Aorta (tissue), 5 donors: ENCODE measurements around the gene MR1. TPM values are rescaled to one million over a fixed set of nuclear protein-coding genes. Genes with fewer than 3 reads are reported as not detected.
"Not testable (repeated sequence)": the region's sequence is repeated elsewhere in the genome, so short reads cannot be mapped to it uniquely, and the experiment has no call there.

Experiments used
- ATAC-seq: fragments of 200-7000 bp; cut with Tn5 transposase; one replicate; pipeline ENCODE4 v1.9.1; 2022; ENCODE audit warnings: moderate library complexity; ENCODE audit not compliant: low FRiP score
- DNase-seq, 2 donors: peaks; one replicate each; pipeline ENCODE4 v3.0.0-alpha.2; 2020
- H3K27ac ChIP-seq, 2 donors: one replicate each; pipeline ENCODE4 v1.5.1; 2013; ENCODE audit warnings: low read length in 2 of 2, mild to moderate bottlenecking in 2 of 2, moderate library complexity in 2 of 2, control low read depth in 1 of 2, inconsistent platforms in 1 of 2, low read depth in 1 of 2
- H3K27me3 ChIP-seq, 2 donors: one replicate each; pipeline ENCODE4 v1.6.1; 2013; ENCODE audit warnings: control low read depth in 1 of 2, low read length in 1 of 2, mild to moderate bottlenecking in 1 of 2, moderate library complexity in 1 of 2; ENCODE audit not compliant: insufficient read depth in 2 of 2, control insufficient read depth in 1 of 2
- H3K36me3 ChIP-seq, 2 donors: one replicate each; pipeline ENCODE4 v1.6.1; 2013; ENCODE audit warnings: control low read depth in 1 of 2, low read length in 1 of 2, mild to moderate bottlenecking in 1 of 2; ENCODE audit not compliant: insufficient read depth in 2 of 2, control insufficient read depth in 1 of 2
- H3K4me1 ChIP-seq, 2 donors: one replicate each; pipeline ENCODE4 v1.6.1; 2013; ENCODE audit warnings: low read length in 2 of 2, control low read depth in 1 of 2, mild to moderate bottlenecking in 1 of 2, moderate library complexity in 1 of 2; ENCODE audit not compliant: insufficient read depth in 2 of 2, control insufficient read depth in 1 of 2
- H3K4me3 ChIP-seq, 2 donors: one replicate each; pipeline ENCODE4 v1.5.1; 2013; ENCODE audit warnings: low read length in 2 of 2, control low read depth in 1 of 2, mild to moderate bottlenecking in 1 of 2
- H3K9me3 ChIP-seq: one replicate; pipeline ENCODE4 v1.6.1; 2013; ENCODE audit warnings: mild to moderate bottlenecking, low read length; ENCODE audit not compliant: control insufficient read depth
- WGBS, 2 donors: extraction: QIAGEN DNeasy Blood & Tissue Kit; methylation state at CpG; one replicate each; pipeline ENCODE4 v1.1.7; 2013; 5-methylcytosine and 5-hydroxymethylcytosine counted together
- intact Hi-C, 2 donors: fragments of 100-400 bp; cut with DNase I; formaldehyde crosslinking; loops; one replicate each; pipeline versions ENCODE4 v1.14.2 to v1.15.0; 2022
- polyA plus RNA-seq, 2 donors: library from polyadenylated mRNA; stranded (reverse); fragments of 200-250 nt; gene quantifications; one replicate each; pipeline ENCODE4 v1.2.3, GENCODE V29; 2013
- total RNA-seq, 2 donors: library from RNA; stranded (reverse); fragmentation: NEBNext Ultra II Directional; extraction: Animal tissue kit (Norgen Biotek cat#: 25700); gene quantifications; one replicate each; pipeline ENCODE4 v1.2.1, GENCODE V29; 2021
- donor health status: healthy with polysubstance abuse.
- donor health status: Bipolar disorder and iron deficiency.
- donor health status: DM: no; HTN: no; CAD: no.
- donor health status: DM: no; HTN: no; CAD: no.
- donor health status: DM: yes; HTN: yes; CAD: no.

The MR1 gene
- total and polyA plus RNA-seq, 4 donors: 3.8 to 23.9 (median 18.4) TPM

GRCh38 chr1:181056560-181056959 is 22.8 kb downstream of the MR1 start:
- no peak for DNase-seq
- no peak overlapping the region for H3K4me3 ChIP-seq
- H3K36me3 ChIP-seq: no peaks in the 10 kb centered on the region
- H3K4me1 ChIP-seq: peaks cover 2 to 3% of the 10 kb centered on the region in 2 donors
- no peak for ATAC-seq
- 81 to 93% methylated on average over 6 of the region's 6 CpGs for WGBS, 2 donors
- no peaks in the 10 kb centered on the region for H3K27me3 ChIP-seq
- peaks cover 2% of the 10 kb centered on the region for H3K9me3 ChIP-seq
- intact Hi-C loops: no loop called here
- H3K27ac ChIP-seq: no peak overlapping the region

GRCh38 chr1:181057079-181057478 is 23.3 kb downstream of the MR1 start:
- 3 to 7% methylated on average over 3 of the region's 3 CpGs for WGBS, 2 donors
- Histone ChIP-seq H3K27me3 (no peaks in the 10 kb centered on the region), H3K4me3 (no peak overlapping the region), H3K27ac (no peak overlapping the region), H3K36me3 (no peaks in the 10 kb centered on the region), H3K9me3 (peaks cover 2% of the 10 kb centered on the region), H3K4me1 (peaks cover 2 to 3% of the 10 kb centered on the region in 2 donors)
- DNase-seq (no peak), ATAC-seq (no peak)
- intact Hi-C loops: no loop called here

- no peaks in the 10 kb centered on the region for H3K27me3 ChIP-seq
- peaks cover 2% of the 10 kb centered on the region for H3K9me3 ChIP-seq
- no peak overlapping the region for H3K4me3 ChIP-seq
- no peak overlapping the region for H3K27ac ChIP-seq
- intact Hi-C loops: no loop called here
- ATAC-seq (no peak), DNase-seq (no peak)
- H3K36me3 ChIP-seq: no peaks in the 10 kb centered on the region
- peaks cover 2 to 3% of the 10 kb centered on the region in 2 donors for H3K4me1 ChIP-seq
Measured at GRCh38 chr1:181059435-181059834, 25.7 kb downstream of the MR1 start.

GRCh38 chr1:181060066-181060465 is 26.3 kb downstream of the MR1 start:
- H3K9me3 ChIP-seq: peaks cover 2% of the 10 kb centered on the region
- peaks cover 2 to 3% of the 10 kb centered on the region in 2 donors for H3K4me1 ChIP-seq
- DNase-seq (no peak), ATAC-seq (no peak)
- H3K27ac ChIP-seq: no peak overlapping the region
- H3K27me3 ChIP-seq: no peaks in the 10 kb centered on the region
- WGBS, 2 donors: 64 to 73% methylated on average over 1 of the region's 1 CpG
- intact Hi-C loops: no loop called here
- H3K4me3 ChIP-seq: no peak overlapping the region
- H3K36me3 ChIP-seq: no peaks in the 10 kb centered on the region

- intact Hi-C loops, H3K36me3 ChIP-seq, H3K27me3 ChIP-seq, H3K27ac ChIP-seq, H3K9me3 ChIP-seq, H3K4me1 ChIP-seq, H3K4me3 ChIP-seq, DNase-seq, ATAC-seq: not testable (repeated sequence)
- 86 to 98% methylated on average over 3 to 4 of the region's 4 CpGs for WGBS, 2 donors
Measured at GRCh38 chr1:181060947-181061346, 27.2 kb downstream of the MR1 start.

- WGBS, 2 donors: 30 to 32% methylated on average over 2 of the region's 2 CpGs
- ATAC-seq: no peak
- H3K4me3 ChIP-seq: no peak overlapping the region
Measured at GRCh38 chr1:181061487-181061886, 27.7 kb downstream of the MR1 start.

GRCh38 chr1:181061891-181062835 is 28.4 kb downstream of the MR1 start:
- 83 to 84% methylated on average over 15 of the region's 15 CpGs for WGBS, 2 donors
- H3K27ac ChIP-seq: no peak overlapping the region

More at GRCh38 chr1:181061487-181061886, 27.7 kb downstream of the MR1 start:
- intact Hi-C loops: no loop called here
- Histone ChIP-seq H3K27ac (no peak overlapping the region), H3K36me3 (no peaks in the 10 kb centered on the region), H3K4me1 (peaks cover 2 to 3% of the 10 kb centered on the region in 2 donors), H3K27me3 (no peaks in the 10 kb centered on the region), H3K9me3 (peaks cover 2% of the 10 kb centered on the region)
- DNase-seq: no peak

GRCh38 chr1:181062836-181063428 is 29.1 kb downstream of the MR1 start:
- peaks cover 0 to 2% of the 10 kb centered on the region in 2 donors for H3K4me1 ChIP-seq
- ATAC-seq (no peak), DNase-seq (no peak)
- H3K27ac ChIP-seq: no peak overlapping the region
- H3K36me3 ChIP-seq: no peaks in the 10 kb centered on the region
- peaks cover 2% of the 10 kb centered on the region for H3K9me3 ChIP-seq
- WGBS, 2 donors: 59 to 70% methylated on average over 6 of the region's 6 CpGs
- no peaks in the 10 kb centered on the region for H3K27me3 ChIP-seq
- H3K4me3 ChIP-seq: no peak overlapping the region
- intact Hi-C loops: no loop called here

More at GRCh38 chr1:181061891-181062835, 28.4 kb downstream of the MR1 start:
- Histone ChIP-seq H3K9me3 (peaks cover 2% of the 10 kb centered on the region), H3K4me1 (peaks cover 0 to 2% of the 10 kb centered on the region in 2 donors), H3K36me3 (no peaks in the 10 kb centered on the region), H3K27me3 (no peaks in the 10 kb centered on the region), H3K4me3 (no peak overlapping the region)
- peak in 1 of 2 donors; percentile 67 for DNase-seq
- no peak for ATAC-seq
- intact Hi-C loops: no loop called here
